Prostate gland (tissue), 2 donors: ENCODE data around the gene SEC31B. TPM values are rescaled to one million over a fixed set of nuclear protein-coding genes. Genes with fewer than 3 reads are reported as not detected.

ENCODE experiments used
- DNase-seq: peaks from one replicate; pipeline ENCODE4 v3.0.0-alpha.2; 2019; ENCODE audit warnings: low spot score
- H3K27ac ChIP-seq, 2 donors: fragments of 200-600 bp; sonication (generic); 2 replicates each; pipeline ENCODE4 v1.5.1; 2017 to 2019
- H3K27me3 ChIP-seq: fragments of 200-600 bp; sonication (generic); replicated peaks from 2 replicates; pipeline ENCODE4 v1.5.1; 2019; ENCODE audit not compliant: insufficient read depth
- H3K36me3 ChIP-seq, 2 donors: fragments of 200-600 bp; sonication (generic); 1 replicate in 1 of 2; 2 replicates in 1 of 2; pipeline versions ENCODE4 v1.5.1 to v1.8.1; 2017 to 2019
- H3K4me1 ChIP-seq: fragments of 200-600 bp; sonication (generic); replicated peaks from 2 replicates; pipeline ENCODE4 v1.5.1; 2019
- H3K4me3 ChIP-seq, 2 donors: fragments of 200-600 bp; sonication (generic); 2 replicates each; pipeline ENCODE4 v1.5.1; 2017 to 2019
- H3K9me3 ChIP-seq: fragments of 200-600 bp; sonication (generic); 2 replicates; pipeline ENCODE4 v1.5.1; 2017
- CTCF ChIP-seq, 4 experiments: fragments of 200-600 bp in 2 of 4; fragments of 450-650 bp in 2 of 4; sonication (generic) in 2 of 4; IDR thresholded peaks; 1 replicate in 3 of 4; 2 replicates in 1 of 4; pipeline ENCODE4 v1.5.1; 2016 to 2019; ENCODE audit warnings: antibody characterized with exemption in 4 of 4, mild to moderate bottlenecking in 2 of 4, moderate library complexity in 2 of 4
- POLR2A ChIP-seq: fragments of 450-650 bp; IDR thresholded peaks from one replicate; pipeline ENCODE4 v1.6.1; 2016; ENCODE audit warnings: antibody characterized with exemption, mild to moderate bottlenecking
- POLR2AphosphoS5 ChIP-seq: sonication (generic); formaldehyde crosslinking; IDR thresholded peaks from one replicate; pipeline ENCODE4 v1.6.1; 2017; ENCODE audit warnings: antibody characterized with exemption
- WGBS: methylation state at CpG from one replicate; pipeline ENCODE4 v1.1.5; 2018; 5-methylcytosine and 5-hydroxymethylcytosine counted together
- intact Hi-C: fragments of 100-400 bp; cut with DNase I; formaldehyde crosslinking; loops from one replicate; pipeline ENCODE4 v1.14.2; 2022
- total RNA-seq, 2 donors: library from RNA; depleted of rRNA; stranded (reverse); fragments of >200 nt; gene quantifications; one replicate each; pipeline ENCODE4 v1.1.0, GENCODE V29; 2016

The SEC31B gene
- total RNA-seq, 2 donors from 2014 or later, result 10.5 to 17.3 TPM

- Histone ChIP-seq H3K9me3 (no peaks in the 10 kb centered on the region), H3K27ac (no peak overlapping the region), H3K36me3 (no peaks in the 10 kb centered on the region), H3K4me3 (no peak overlapping the region), H3K4me1 (no peaks in the 10 kb centered on the region), H3K27me3 (no peaks in the 10 kb centered on the region)
- no peak for TF ChIP-seq CTCF (IDR thresholded peaks at IDR 0.05)
- no peak for TF ChIP-seq POLR2AphosphoS5
- TF ChIP-seq POLR2A, result no peak
- DNase-seq, result no peak
- intact Hi-C loops, result no loop called here
- 58% methylated on average over 3 of the region's 3 CpGs for WGBS
Measured at GRCh38 chr10:100470367-100470766, 49.3 kb downstream of the SEC31B start.

GRCh38 chr10:100469756-100470155 lies 49.9 kb downstream of the SEC31B start:
- no peaks in the 10 kb centered on the region for H3K4me1 ChIP-seq
- DNase-seq, result no peak
- no peak overlapping the region for H3K27ac ChIP-seq
- intact Hi-C loops, result no loop called here
- H3K4me3 ChIP-seq, result no peak overlapping the region
- H3K36me3 ChIP-seq, result no peaks in the 10 kb centered on the region
- no peaks in the 10 kb centered on the region for H3K9me3 ChIP-seq
- TF ChIP-seq POLR2A (no peak), POLR2AphosphoS5 (no peak), CTCF (IDR thresholded peaks at IDR 0.05) (no peak)
- 83% methylated on average over 1 of the region's 1 CpG for WGBS
- no peaks in the 10 kb centered on the region for H3K27me3 ChIP-seq

- H3K36me3 ChIP-seq, result no peaks in the 10 kb centered on the region
- no peak for TF ChIP-seq POLR2AphosphoS5
- no peak for TF ChIP-seq POLR2A
- no peak for TF ChIP-seq CTCF (IDR thresholded peaks at IDR 0.05)
- H3K9me3 ChIP-seq, result no peaks in the 10 kb centered on the region
- H3K4me3 ChIP-seq, result no peak overlapping the region
- H3K27me3 ChIP-seq, result no peaks in the 10 kb centered on the region
- no peaks in the 10 kb centered on the region for H3K4me1 ChIP-seq
- no peak for DNase-seq
- H3K27ac ChIP-seq, result no peak overlapping the region
- intact Hi-C loops, result no loop called here
Measured at GRCh38 chr10:100468978-100469377, 50.7 kb downstream of the SEC31B start.

- intact Hi-C loops, result no loop called here
- 64% methylated on average over 5 of the region's 5 CpGs for WGBS
- Histone ChIP-seq H3K27ac (no peak overlapping the region), H3K27me3 (no peaks in the 10 kb centered on the region), H3K4me1 (no peaks in the 10 kb centered on the region), H3K36me3 (no peaks in the 10 kb centered on the region), H3K4me3 (no peak overlapping the region), H3K9me3 (no peaks in the 10 kb centered on the region)
- no peak for DNase-seq
- TF ChIP-seq POLR2AphosphoS5, result no peak
- TF ChIP-seq CTCF (IDR thresholded peaks at IDR 0.05), result no peak
- TF ChIP-seq POLR2A, result no peak
Measured at GRCh38 chr10:100468322-100468721, 51.3 kb downstream of the SEC31B start.

DNA sequence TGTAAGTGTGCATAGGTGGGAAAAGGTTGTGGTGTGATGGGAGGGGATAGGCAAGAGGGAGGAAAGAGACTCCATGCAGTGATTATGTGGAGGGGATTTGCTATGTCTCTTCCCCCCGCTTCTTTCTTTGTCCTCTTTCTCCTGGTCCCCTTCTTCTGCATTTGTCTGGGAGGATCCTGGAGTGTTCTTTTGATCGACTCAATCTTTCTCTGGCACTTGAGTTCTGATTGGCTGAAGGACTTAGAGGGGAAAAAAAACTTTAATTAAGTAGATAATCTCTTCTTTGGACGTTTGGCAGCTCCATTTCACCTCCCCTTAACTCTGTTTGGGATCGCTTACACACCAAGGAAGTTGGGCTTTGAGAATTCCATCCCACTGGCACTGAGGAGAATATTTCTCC lies 57.0 kb downstream of the SEC31B start, which contains the start of gene WNT8B:
WNT8B (plus strand) TSS at position 301 of the 400 bp plus-strand sequence. CDS start 160 bp downstream, outside the sequence.
- Histone ChIP-seq H3K27ac (no peak within 1 kb of the TSS), H3K36me3 (no peaks in the 10 kb centered on the region), H3K4me3 (no peak within 1 kb of the TSS), H3K9me3 (no peaks in the 10 kb centered on the region), H3K27me3 (no peaks in the 10 kb centered on the region), H3K4me1 (no peaks in the 10 kb centered on the region)
- 59% methylated on average over 4 of the region's 4 CpGs for WGBS
- intact Hi-C loops, result no loop called here
- TF ChIP-seq CTCF (IDR thresholded peaks at IDR 0.05), result no peak
- no peak for TF ChIP-seq POLR2AphosphoS5
- TF ChIP-seq POLR2A, result no peak
- no peak for DNase-seq
